AG10803 (cell line): ENCODE measurements around the gene KHSRP.

Experiments
- DNase-seq: peaks from one replicate; pipeline ENCODE4 v3.0.0; 2010; ENCODE audit warnings: low read depth
- H3K4me3 ChIP-seq: 2 replicates; pipeline ENCODE4 v1.5.1; 2011; ENCODE audit warnings: mild to moderate bottlenecking, low read length, control low read depth
- TF ChIP-seq, protein P1 (sequence below): conservative IDR thresholded peaks from 2 replicates; pipeline ENCODE4 v1.5.1; 2011; ENCODE audit warnings: mild to moderate bottlenecking, low read length, control low read depth, inconsistent platforms

KHSRP gene

DNA sequence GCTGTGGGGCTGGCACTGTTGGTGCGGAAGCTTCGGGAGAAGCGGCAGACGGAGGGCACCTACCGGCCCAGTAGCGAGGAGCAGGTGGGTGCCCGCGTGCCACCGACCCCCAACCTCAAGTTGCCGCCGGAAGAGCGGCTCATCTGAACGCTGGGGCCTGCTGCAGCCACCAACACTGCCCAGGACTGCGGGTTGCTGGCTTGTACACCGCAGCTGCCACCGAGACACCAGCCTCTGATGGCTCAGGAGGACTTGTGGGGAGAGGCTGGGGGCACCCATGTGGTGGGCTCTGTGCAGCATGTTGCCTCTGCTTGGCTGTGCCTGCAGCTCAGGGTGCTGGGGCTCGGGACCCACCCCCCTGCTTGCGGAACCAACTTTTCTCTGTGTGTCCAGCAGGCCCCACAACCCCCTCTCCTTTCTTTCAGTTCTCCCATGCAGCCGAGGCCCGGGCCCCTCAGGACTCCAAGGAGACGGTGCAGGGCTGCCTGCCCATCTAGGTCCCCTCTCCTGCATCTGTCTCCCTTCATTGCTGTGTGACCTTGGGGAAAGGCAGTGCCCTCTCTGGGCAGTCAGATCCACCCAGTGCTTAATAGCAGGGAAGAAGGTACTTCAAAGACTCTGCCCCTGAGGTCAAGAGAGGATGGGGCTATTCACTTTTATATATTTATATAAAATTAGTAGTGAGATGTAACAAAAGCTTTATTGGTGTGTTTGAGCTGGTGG, 42.1 kb upstream of the KHSRP start:
- TF ChIP-seq, protein P1, sequence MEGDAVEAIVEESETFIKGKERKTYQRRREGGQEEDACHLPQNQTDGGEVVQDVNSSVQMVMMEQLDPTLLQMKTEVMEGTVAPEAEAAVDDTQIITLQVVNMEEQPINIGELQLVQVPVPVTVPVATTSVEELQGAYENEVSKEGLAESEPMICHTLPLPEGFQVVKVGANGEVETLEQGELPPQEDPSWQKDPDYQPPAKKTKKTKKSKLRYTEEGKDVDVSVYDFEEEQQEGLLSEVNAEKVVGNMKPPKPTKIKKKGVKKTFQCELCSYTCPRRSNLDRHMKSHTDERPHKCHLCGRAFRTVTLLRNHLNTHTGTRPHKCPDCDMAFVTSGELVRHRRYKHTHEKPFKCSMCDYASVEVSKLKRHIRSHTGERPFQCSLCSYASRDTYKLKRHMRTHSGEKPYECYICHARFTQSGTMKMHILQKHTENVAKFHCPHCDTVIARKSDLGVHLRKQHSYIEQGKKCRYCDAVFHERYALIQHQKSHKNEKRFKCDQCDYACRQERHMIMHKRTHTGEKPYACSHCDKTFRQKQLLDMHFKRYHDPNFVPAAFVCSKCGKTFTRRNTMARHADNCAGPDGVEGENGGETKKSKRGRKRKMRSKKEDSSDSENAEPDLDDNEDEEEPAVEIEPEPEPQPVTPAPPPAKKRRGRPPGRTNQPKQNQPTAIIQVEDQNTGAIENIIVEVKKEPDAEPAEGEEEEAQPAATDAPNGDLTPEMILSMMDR: no peak
- DNase-seq: no peak
- H3K4me3 ChIP-seq: no peak overlapping the region

DNA sequence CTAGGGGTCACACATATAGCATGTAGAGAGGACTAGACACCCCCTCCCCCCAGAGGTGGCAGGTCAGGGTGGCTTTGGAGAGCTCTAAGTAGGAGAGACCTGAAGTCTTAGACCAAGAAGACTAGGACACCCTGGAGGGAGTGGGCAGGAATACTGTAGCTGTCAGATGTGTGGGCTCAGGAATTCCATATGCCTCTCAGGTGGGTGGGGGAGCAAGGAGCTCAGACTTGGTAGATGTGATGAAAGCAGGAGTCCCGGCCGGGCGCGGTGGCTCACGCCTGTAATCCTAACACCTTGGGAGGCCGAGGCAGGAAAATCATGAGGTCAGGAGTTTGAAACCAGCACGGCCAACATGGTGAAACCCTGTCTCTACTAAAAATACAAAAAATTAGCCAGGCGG, 41.1 kb upstream of the KHSRP start:
- DNase-seq: no peak
- H3K4me3 ChIP-seq: no peak overlapping the region
- TF ChIP-seq, protein P1: no peak

DNA sequence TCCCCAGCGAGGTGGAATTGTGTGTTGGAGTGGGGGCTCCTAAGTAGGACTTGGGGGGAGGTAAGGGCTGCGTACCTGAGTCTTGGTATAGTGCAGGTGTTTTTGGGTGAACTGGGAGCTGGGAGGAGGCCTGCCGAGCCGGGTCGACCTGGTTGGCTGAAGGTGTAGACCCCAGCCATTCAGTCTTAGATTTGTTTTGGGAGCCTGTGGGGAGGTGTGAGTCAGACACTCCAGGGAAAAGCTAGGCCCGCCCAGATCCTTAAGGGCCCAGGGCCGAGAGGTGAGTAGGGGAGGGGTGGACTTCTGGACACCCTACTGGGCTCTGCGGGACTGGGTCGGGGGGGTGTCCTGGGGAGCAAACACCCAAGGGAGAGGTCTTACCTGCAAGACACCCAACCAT, 40.4 kb upstream of the KHSRP start:
- TF ChIP-seq, protein P1: no peak
- no peak overlapping the region for H3K4me3 ChIP-seq
- no peak for DNase-seq

DNA sequence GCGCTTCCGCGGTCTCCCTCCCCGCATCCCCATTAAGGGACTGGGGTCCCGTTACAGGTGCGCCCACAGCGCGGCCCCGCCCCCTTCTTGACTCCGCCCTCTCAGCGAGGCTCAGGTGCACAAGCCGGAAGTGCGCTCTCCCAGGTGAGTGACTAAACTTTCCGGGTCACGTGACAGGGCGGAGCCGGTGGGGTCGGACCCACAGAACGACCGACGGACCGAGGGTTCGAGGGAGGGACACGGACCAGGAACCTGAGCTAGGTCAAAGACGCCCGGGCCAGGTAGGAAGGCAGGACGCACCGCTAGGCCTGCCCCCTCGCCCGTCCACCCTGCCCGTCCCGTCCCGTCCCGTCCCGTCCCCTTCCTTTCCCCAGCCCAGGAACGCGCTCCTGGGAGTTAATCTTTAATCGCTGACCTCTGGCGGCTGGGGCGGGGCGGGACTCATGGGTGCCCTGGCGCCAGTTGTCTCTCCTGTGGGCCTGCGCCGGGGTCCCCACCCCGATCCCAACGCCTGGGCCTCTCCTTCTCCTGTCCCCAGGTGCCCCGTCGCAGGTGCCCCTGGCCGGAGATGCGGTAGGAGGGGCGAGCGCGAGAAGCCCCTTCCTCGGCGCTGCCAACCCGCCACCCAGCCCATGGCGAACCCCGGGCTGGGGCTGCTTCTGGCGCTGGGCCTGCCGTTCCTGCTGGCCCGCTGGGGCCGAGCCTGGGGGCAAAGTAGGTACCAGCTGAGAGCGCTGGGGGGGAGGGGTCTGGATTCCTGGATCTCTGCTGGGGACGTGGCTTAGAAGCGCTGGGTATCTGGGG, 39.7 kb upstream of the KHSRP start, which contains the start of gene CRB3:
Gene CRB3, plus strand, starts transcription at position 202 of the 804 bp plus-strand sequence. Its CDS starts 431 bp downstream, at position 633.
- no peak within 1 kb of the TSS for H3K4me3 ChIP-seq
- DNase-seq: no peak
- TF ChIP-seq, protein P1: no peak

DNA sequence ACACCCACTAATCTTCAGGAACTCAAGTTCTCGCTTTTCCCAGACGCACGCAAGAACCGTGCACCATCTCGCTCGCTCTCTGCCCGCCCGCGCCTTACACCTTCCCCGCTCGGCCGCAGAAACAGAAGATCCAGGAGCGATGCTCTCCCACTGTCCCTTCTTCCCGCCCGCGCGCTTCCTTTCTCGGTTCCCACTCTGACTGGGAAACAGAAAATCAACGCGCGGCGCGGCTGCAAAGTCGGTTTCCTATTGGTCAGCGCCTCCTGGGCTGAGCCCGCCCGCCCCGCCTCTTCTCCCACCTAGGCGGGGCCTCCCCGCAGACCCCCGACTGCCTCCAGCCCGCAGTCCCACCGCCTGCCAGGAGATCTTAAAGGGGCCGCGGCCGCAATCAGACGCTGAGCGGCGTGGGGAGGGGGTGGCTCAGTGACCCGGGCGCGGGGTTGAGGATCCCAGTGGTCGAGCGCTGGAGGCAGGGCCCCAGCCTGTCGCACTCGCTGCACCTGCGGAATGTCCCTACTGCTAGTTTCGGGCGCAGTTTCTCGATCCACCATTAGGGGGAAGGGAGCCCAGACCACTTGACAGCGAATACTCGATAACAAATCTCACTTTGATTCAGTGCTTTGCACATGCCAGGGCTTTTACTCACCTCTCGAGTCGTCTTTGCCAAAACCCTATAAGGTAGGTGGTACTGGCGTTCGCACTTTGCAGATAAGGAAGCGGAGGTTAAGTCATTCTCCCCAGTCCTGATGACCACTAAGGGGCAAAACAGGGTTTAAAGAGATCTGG, 35.7 kb upstream of the KHSRP start:
- TF ChIP-seq, protein P1: peak; percentile 50
- H3K4me3 ChIP-seq: peak overlapping the region; percentile 82
- peak; percentile 98 for DNase-seq

DNA sequence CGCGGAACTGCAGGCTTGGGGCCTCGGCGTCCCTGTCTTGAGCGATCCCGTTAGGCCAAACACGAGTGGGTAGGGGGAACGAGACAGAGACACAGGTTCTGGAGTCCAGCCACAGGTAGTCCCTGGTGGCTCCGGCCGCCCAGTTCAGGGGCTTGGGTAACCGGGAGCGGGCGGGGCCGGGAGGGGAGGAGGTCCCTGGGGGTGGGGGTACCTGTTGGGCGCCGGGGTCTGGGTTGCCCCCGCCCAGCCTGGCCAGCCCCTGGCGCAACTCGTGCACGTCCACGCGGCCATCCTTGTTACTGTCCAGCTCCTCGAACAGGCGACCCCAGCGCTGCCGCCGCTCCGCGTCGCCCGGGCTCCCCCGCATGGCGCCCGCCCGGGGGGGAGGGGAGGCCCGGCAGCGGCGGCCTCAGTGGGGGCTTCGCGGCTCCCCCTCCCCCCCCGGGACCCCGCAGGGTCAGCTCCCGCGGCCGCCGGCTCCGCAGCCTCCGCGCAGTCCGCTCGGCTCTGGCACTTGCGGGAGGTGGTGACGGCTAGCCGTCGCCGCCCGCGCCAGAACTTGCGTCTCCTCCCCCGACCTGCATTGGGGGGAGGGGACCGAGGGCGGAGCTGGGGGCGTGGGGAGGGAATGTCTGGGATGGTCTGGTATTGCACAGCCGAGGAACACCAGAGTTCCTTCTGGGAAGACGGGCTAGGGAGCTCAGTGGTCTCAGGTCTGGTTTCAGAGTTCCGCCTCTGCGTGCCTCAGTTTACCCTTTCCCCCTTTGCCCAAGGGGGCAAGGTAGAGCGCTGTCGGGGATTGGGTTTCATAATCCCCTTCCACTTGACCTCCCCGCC, 34.9 kb upstream of the KHSRP start, which contains the start of gene SLC25A23:
Gene SLC25A23, minus strand, starts transcription at position 531 of the 837 bp plus-strand sequence. Its CDS starts 164 bp downstream, at position 367.
- DNase-seq: peak; percentile 69
- TF ChIP-seq, protein P1: no peak

More for the DNA sequence above, 34.9 kb upstream of the KHSRP start, which contains the start of gene SLC25A23:
- peak within 1 kb of the TSS; percentile 82 for H3K4me3 ChIP-seq
